ENCODE measurements around the gene ABCB10. TPM values are rescaled to one million over a fixed set of nuclear protein-coding genes. Genes with fewer than 3 reads are reported as not detected.

The ABCB10 gene
- total and polyA plus RNA-seq, 2 experiments from 2014 or later = 13.6 to 17.0 TPM

- peak overlapping the region; percentile 90 for H3K4me3 ChIP-seq
- no peaks in the 10 kb centered on the region for H3K36me3 ChIP-seq
- H3K27me3 ChIP-seq = no peaks in the 10 kb centered on the region
- TF ChIP-seq CTCF (IDR thresholded peaks at IDR 0.05; ENCODE audit: low read depth, low read length) = peak; percentile 16
- DNase-seq (ENCODE audit: low read depth in 1 of 2, low spot score in 1 of 2) = peak; percentile 24 to 66
- H3K27ac ChIP-seq = peak overlapping the region; percentile 92
- no peaks in the 10 kb centered on the region for H3K9me3 ChIP-seq (ENCODE audit: low read depth)
- H3K4me1 ChIP-seq (ENCODE audit: low read depth) = peaks cover 22% of the 10 kb centered on the region
Measured at GRCh38 chr1:229557913-229558414, 543 bp downstream of the ABCB10 start.

- peak overlapping the region; percentile 90 for H3K4me3 ChIP-seq
- DNase-seq (ENCODE audit: low read depth in 1 of 2, low spot score in 1 of 2) = peak in 1 of 2 donors; percentile 29
- peak overlapping the region; percentile 92 for H3K27ac ChIP-seq
- no peaks in the 10 kb centered on the region for H3K27me3 ChIP-seq
- H3K36me3 ChIP-seq = no peaks in the 10 kb centered on the region
- no peaks in the 10 kb centered on the region for H3K9me3 ChIP-seq (ENCODE audit: low read depth)
- no peak for TF ChIP-seq CTCF (IDR thresholded peaks at IDR 0.05; ENCODE audit: low read depth, low read length)
- H3K4me1 ChIP-seq (ENCODE audit: low read depth) = peaks cover 19% of the 10 kb centered on the region
Measured at GRCh38 chr1:229557200-229557850, 1.2 kb downstream of the ABCB10 start.

- peaks cover 21% of the 10 kb centered on the region for H3K4me1 ChIP-seq (ENCODE audit: low read depth)
- no peak for TF ChIP-seq CTCF (IDR thresholded peaks at IDR 0.05; ENCODE audit: low read depth, low read length)
Measured at GRCh38 chr1:229554886-229555621, 3.5 kb downstream of the ABCB10 start.

GRCh38 chr1:229553621-229554130 lies 4.8 kb downstream of the ABCB10 start:
- no peak for TF ChIP-seq CTCF (IDR thresholded peaks at IDR 0.05; ENCODE audit: low read depth, low read length)
- no peaks in the 10 kb centered on the region for H3K27me3 ChIP-seq
- H3K4me3 ChIP-seq = no peak overlapping the region
- DNase-seq (ENCODE audit: low read depth in 1 of 2, low spot score in 1 of 2) = no peak
- no peaks in the 10 kb centered on the region for H3K9me3 ChIP-seq (ENCODE audit: low read depth)
- no peak overlapping the region for H3K27ac ChIP-seq
- H3K36me3 ChIP-seq = no peaks in the 10 kb centered on the region
- peaks cover 21% of the 10 kb centered on the region for H3K4me1 ChIP-seq (ENCODE audit: low read depth)

More at GRCh38 chr1:229554886-229555621, 3.5 kb downstream of the ABCB10 start:
- Histone ChIP-seq H3K36me3 (no peaks in the 10 kb centered on the region), H3K4me3 (no peak overlapping the region), H3K27ac (no peak overlapping the region), H3K27me3 (no peaks in the 10 kb centered on the region), H3K9me3 (ENCODE audit: low read depth) (no peaks in the 10 kb centered on the region)
- peak; percentile 6 to 30 for DNase-seq (ENCODE audit: low read depth in 1 of 2, low spot score in 1 of 2)

- Histone ChIP-seq H3K27me3 (no peaks in the 10 kb centered on the region), H3K4me3 (no peak overlapping the region), H3K27ac (no peak overlapping the region), H3K4me1 (ENCODE audit: low read depth) (peaks cover 21% of the 10 kb centered on the region), H3K9me3 (ENCODE audit: low read depth) (no peaks in the 10 kb centered on the region), H3K36me3 (no peaks in the 10 kb centered on the region)
- DNase-seq (ENCODE audit: low read depth in 1 of 2, low spot score in 1 of 2) = no peak
- TF ChIP-seq CTCF (IDR thresholded peaks at IDR 0.05; ENCODE audit: low read depth, low read length) = no peak
Measured at GRCh38 chr1:229552732-229553131, 5.8 kb downstream of the ABCB10 start.
